GM21723 (cell line): Measurements from ENCODE around the gene C6orf52.
"Not testable (repeated sequence)": the region's sequence is repeated elsewhere in the genome, so short reads cannot be mapped to it uniquely, and the experiment has no call there.

ENCODE experiments used
- ATAC-seq: cut with Tn5 transposase; IDR thresholded peaks from one replicate; pipeline ENCODE4 v1.9.1; 2021; ENCODE audit warnings: mild to moderate bottlenecking, moderate library complexity; ENCODE audit not compliant: unreplicated experiment

C6orf52 gene

DNA sequence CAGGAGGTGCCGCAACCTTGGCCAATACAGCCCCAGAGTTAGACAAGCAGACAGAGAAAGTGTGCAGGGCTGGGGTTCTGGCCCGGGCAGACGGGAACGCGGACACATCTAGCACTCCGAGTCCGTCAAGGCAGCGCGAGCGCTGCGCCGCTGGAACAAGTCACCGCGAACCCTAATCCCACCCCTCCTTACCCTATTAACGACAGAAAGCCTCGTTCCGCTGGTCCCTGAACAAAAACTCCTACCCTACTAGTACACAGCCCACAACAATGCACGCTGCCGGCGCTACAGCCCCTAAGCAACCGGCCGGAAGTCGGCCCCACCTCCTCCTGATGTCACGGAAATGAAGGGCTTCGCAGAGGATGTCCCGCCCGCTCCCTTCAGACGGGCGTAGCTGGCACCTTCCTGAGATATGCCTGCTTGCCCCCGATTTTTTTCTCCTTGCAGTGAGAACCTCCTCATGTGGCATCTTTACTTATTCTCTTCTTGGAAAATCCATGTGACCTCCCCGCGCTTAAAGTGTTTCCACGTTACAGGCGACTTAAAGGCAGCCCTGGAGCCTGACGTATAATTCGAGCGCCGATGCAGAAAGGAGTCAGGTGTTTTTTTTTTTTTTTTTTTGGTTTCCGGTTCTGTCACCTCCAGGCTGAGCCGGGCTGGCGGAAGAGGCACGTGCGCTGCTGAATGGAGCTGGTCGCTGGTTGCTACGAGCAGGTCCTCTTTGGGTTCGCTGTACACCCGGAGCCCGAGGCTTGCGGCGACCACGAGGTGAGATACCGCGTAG lies at the start of gene C6orf52, which contains the start of gene PAK1IP1:
Gene C6orf52 (minus strand): TSS at position 315 of the 784 bp plus-strand sequence. CDS start 7,066 bp downstream, outside the sequence.
Gene PAK1IP1 (plus strand): TSS at position 671 of the 784 bp plus-strand sequence. CDS start 14 bp downstream, at position 685.
- peak; percentile 99 for ATAC-seq

DNA sequence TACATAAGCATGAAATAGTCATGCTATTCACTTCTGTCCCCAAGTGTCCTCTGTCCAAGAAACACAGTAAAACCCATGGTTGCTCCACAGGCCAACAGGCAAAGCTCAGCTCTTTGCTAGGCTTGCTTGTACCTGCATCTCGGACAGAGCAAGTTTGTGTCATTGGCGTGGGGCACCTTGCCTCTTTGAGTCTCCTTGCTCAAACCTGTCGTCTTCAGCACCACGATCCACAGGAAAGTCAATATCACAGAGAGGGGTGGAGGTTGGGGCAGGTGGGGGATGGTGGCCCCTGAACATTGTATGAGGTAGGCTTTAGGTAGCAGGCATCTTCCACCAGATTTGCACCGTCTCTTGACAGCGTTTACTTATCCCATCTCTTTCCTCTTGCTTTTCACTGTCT lies 49.1 kb upstream of the C6orf52 start:
- ATAC-seq: no peak

DNA sequence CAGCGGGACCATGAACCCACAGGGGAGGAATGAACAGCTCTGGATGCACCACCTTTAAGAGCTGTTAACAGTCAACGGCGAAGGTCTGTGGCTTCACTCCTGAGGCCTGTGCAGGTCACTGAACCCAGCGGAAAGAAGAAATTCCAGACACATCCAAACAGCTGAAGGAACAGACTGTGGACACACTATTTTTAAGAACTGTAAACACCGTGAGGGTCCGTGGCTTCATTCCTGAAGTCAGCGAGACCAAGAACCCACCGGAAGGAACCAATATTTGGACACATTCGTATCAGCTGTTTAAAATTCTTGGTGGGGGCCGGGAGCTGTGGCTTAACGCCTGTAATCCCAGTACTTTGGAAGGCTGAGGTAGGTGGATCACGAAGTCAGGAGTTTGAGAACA lies 47.8 kb upstream of the C6orf52 start:
- ATAC-seq: no peak

DNA sequence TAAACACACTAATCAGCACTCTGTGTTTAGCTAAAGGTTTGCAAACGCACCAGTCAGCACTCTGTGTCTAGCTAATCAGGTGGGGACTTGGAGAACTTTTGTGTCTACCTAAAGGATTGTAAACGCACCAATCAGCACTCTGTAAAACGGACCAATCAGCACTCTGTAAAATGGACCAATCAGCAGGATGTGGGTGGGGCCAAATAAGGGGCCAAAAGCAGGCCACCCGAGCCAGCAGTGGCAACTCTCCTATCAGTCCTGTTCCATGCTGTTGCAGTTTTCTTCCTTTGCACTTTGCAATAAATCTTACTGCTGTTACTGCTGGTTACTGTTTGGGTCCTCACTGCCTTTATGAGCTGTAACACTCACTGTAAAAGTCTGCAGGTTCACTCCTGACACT lies 47.2 kb upstream of the C6orf52 start:
- ATAC-seq: not testable (repeated sequence)

DNA sequence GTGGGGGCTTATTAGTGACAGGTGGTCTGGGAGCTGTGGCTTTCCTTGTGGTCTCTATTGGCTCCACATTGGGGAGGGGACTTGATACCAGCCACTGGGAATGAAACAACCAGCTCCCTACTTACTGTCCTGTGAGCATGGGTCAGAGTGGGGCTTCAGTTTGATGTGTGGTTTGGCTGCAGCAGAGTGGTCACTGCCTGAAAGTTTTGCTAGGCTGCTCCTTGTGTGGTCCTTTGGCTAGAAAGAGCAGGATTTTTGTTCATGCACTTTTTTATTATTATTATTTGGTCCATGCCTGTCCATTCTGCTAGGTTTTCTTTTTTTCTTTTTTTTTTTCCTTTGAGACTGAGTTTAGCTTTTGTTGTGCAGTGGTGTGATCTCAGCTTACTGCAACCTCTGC lies 45.6 kb upstream of the C6orf52 start:
- ATAC-seq: no peak

DNA sequence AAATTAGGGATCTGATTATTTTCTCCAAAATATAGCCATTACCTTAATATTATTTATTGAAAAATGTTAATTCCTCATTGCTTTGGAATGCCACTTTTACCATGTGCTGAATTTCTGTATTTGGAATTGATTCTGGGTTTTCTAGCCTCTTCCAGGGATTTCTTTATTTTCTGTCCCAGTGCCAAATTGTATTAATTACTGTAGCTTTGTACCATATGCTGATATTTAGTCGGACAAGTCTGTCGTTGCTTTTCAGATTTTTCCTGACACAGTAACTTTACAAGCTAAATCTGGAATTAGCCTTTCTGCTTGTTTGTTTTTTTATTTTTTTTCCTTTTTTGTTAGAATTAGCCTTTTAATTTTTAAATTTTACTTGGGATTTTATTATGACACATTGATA lies 42.3 kb upstream of the C6orf52 start:
- ATAC-seq: no peak

DNA sequence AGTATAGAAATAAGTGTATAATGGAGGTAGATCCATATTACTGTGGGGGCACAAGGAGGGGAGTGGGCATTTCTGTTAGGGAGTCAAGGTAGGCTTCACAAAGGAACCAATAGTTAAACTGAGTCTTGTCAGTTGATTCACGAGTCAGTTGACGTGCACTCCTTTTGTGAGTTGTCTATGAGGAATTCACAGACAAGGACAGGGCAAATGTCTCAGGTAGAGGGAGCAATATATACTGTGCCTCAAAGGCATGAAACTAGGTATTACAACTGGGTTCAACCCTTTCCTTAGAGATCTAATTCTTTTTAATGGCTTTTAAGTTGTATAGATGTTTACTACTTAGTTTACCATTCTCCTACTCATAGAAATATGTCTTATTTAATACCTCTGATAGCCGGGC lies 39.4 kb upstream of the C6orf52 start:
- ATAC-seq: no peak

DNA sequence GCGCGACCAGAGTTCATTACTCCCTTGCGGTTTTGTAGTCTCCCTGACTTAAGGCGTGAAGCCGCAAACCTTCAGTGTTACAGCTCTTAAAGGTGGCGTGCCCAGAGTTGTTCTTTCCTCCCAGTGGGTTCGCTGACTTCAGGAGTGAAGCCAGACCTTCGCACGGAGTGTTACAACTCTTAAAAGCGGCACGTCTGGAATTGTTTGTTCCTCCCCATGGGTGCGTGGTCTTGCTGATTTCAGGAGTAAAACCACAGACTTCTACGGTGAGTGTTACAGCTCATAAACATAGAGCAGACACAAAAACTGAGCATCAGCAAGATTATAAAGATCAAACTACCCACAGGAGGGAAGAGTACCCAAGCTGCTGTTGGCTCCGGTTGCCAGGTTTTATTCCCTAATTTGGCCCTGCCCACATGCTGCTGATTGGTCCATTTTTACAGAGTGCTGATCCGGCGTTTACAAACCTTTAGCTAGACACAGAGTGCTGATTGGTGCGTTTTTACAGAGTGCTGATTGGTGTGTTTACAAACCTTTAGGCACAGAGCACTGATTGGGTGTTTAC lies 38.8 kb upstream of the C6orf52 start:
- no peak for ATAC-seq

DNA sequence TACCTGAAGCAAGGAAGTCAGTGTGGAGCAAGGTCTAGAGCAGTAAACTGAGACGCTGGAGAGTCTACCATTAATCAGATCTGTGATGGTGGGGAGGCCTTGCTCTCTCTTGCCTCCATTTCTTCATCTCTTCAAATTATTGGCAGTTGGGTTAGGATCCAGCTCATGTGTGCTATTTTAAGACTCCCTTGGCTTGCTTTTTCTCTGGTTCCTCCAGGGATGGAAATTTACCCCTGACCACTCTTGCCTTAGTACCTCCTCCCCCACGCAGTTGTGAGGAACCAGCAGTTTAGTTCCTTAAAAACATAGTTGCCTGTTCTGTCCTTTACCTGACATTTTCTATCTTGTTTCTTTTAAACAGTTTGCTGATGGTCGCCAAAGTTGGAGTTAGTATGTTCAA lies 35.8 kb upstream of the C6orf52 start:
- ATAC-seq: no peak

DNA sequence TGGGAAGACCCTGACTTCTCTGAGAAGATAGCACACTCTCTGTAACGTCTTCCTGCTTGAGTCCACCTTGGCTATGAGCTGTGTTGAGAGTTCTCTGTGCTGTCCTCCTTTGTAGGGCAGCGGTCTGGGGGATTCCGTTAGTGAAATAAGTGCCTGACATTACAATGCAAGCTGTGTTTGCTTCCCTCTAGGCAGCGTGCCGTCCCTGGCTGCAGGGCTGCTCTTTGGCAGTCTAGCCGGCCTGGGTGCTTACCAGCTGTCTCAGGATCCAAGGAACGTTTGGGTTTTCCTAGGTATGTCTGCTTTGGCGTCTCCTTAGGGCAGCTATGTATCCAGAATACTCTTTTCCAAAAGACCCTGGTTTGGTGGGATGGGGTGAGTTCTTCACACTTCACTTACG lies 31.3 kb upstream of the C6orf52 start:
- ATAC-seq: no peak

DNA sequence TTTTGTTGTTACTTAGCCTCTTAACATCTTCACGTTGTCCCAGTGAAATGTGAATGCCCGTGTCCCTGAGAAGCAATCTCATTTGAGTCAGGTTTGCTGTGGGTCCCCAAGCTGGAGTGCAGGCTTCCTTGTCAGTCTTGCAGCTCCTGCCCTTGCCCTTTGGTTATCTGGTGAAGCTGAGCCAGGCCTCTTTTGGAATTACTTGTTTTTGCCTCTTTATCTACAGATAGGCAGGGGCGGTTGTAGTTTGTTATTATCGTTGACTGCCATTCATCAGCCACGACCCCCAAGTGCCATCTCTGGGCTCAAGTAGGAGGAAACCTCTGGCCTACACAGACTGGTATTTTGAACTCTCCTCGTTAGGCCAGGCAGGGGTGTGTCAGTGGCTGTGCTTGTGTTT lies 30.6 kb upstream of the C6orf52 start:
- no peak for ATAC-seq

DNA sequence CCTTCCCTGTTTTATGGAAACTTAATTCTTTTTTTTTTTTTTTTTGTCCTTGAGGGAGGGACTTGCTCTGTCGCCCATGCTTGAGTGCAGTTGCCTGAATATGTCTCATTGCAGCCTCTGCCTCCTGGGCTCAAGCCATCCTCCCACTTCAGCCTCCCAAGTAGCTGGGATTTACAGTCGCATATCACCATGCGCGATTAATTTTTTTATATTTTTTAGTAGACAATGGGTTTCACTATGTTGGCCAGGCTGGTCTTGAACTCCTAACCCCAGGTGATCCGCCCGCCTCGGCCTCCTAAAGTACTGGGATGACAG lies 29.1 kb upstream of the C6orf52 start:
- no peak for ATAC-seq

DNA sequence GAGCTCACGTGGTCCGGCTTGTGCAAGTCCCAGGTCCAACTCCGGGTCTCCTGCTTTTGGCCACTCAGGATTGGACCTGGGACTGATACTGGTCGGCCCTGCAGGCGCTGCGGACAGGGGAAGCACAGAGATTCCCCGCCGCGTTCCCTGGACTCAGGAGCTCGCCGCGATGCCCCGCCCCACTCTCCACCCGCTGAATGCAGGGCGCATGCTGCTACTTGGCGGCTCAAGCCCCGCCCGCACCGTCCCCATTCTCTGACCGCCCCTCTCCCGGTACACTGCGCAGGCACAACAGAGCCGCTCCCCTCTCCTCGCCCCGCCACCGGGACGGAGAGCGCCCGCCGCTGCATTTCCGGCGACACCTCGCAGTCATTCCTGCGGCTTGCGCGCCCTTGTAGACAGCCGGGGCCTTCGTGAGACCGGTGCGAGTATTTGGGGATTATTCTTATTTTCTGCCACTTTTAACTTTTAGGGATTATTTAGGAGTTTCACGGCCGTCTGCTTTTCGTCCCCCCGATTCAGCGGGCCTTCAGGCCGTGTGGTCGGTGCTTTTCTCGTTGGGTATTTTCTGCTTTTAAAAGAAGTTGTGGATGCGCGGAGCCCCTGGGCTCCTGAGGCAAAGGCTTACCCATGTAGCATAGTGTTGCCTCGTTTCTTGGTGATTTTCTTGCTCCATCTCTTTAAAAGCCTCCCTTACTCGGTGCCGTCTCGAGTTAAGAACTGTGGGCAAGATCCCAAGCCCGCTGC lies 28.6 kb upstream of the C6orf52 start, which contains the start of gene TMEM14C:
Gene TMEM14C (plus strand): TSS at position 251 of the 747 bp plus-strand sequence. CDS start 1,544 bp downstream, outside the sequence.
- ATAC-seq: peak; percentile 99

DNA sequence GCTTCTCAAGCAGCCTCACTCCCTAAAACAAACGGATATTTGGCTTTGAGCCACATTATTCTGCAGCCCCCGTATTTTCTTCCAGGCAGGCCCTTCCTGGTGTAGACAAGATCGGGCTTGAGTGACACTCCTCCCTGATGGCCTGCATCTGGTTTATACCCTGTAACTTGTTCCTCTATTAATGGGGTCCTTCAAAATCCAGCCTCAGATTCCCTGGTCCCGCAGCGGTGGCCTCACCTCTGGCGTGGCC lies 28.1 kb upstream of the C6orf52 start:
- ATAC-seq: no peak

DNA sequence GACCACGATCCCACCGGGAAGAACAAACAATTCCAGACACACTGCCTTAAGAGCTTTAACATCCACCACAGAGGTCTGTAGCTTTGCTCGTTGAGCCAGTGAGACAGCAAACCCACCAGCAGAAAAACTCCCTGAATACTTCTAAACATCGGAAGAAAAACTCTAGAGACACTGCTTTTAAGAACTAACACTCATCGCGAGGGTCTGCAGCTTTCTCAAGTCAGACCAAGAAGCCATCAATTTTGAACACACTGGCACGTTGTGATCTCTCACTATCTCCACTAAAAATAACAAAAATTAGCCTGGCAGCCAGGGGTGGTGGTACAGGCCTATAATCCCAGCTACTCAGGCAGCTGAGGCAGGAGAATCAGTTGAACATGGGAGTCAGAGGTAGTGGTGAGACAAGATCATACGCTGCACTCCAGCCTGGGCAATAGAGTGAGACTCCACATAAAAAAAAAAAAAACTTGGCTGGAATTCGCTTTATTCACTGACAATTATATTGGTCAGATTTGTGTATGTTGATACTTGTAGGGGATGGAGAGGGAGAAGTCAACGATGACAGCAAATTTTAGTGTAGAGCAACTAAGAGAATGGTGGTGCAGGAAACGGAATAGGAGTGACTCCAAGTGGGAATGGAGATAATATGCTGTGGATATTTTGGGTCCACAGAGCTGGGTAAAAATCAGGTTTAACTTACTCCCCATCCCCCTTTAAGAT lies 27.6 kb upstream of the C6orf52 start:
- ATAC-seq: no peak

DNA sequence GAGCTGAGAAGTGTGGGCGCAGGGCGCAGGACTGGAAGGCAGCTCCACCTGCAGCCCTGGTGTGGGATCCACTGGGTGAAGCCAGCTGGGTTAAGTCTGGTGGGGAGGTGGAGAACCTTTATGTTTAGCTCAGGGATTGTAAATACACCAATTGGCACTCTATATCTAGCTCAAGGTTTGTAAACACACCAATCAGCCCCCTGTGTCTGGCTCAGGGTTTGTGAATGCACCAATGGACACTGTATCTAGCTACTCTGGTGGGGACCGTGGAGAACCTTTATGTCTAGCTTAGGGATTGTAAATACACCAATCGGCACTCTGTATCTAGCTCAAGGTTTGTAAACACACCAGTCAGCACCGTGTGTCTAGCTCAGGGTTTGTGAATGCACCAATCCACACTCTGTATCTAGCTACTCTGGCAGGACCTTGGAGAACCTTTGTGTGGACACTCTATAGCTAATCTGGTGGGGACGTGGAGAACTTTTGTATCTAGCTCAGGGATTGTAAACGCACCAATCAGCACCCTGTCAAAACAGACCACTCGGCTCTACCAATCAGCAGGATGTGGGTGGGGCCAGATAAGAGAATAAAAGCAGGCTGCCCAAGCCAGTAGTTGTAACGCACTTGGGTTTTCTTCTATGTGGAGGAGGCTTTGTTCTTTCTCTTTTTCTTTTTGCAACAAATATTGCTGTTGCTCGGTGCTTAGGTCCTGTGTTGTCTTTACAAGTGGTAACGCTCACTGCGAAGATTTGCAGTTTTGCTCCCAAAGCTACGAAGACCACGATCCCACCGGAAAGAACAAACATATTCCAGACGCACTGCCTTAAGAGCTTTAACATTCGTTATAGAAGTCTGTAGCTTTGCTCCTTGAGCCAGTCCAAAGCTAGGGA lies 26.8 kb upstream of the C6orf52 start:
- ATAC-seq: not testable (repeated sequence)

DNA sequence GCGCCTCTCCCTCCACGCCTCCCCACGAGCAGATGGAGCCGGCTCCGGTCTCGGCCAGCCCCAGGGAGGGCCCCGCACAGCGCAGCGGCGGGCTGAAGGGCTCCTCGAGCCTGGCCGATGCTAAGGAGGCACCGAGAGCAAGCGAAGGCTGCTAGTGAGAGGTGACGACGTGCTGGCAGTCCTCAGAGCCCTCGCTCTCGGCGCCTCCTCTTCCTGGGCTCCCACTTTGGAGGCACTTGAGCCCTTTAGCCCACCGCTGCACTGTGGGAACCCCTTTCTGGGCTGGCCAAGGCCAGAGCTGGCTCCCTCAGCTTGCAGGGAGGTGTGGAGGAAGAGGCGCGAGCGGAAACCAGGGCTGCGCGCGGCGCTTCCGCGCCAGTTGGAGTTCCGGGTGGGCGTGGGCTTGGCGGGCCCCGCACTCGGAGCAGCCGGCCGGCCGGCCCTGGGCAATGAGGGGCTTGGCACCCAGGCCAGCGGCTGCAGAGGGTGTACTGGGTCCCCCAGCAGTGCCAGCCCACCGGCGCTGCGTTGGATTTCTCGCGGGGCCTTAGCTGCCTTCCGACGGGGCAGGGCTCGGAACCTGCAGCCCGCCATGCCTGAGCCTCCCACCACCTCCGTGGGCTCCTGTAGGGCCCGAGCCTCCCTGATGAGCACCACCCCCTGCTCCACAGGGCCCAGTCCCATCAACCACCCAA lies 26.0 kb upstream of the C6orf52 start:
- no peak for ATAC-seq

DNA sequence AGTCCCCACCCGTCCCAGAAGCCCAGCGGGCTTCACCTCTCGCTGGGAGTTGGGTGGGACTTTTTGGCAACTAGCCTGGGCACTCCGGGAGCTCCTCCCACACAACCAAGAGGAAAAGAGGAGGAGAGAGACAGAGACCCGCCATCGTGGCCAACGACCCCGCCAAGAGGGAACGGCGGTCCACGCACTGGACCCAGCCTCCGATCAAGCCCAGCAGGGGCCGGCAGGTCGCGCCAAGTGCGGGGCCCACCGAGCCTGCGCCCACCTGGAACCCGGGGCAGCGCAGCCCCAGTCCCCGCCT lies 25.5 kb upstream of the C6orf52 start:
- no peak for ATAC-seq

DNA sequence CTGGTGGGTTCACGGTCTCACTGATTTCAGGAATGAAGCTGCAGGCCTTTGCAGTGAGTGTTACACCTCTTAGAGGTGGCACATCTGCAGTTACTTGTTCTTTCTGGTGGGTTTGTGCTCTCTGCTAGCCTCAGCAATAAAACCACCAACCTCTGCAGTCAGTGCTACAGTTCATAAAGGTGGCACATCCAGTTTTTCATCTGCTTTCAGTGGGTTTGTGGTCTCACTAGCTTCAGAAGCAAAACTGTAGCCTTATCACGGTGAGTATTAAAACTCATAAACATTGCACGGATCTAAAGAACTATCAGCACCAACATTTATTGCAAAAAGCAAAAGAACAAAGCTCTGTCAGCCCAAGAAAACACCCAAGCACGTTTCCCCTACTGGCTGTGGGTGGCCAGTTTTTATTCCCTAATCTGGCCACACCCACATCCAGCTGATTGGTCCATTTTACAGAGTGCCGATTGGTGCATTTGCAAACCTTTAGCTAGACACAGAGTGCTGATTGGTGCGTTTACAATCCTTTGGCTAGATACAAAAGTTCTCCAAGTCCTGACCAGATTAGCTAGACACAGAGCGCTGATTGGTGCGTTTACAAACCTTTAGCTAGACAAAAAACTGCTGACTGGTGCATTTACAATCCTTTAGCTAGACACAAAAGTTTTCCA lies 25.0 kb upstream of the C6orf52 start:
- ATAC-seq: no peak

DNA sequence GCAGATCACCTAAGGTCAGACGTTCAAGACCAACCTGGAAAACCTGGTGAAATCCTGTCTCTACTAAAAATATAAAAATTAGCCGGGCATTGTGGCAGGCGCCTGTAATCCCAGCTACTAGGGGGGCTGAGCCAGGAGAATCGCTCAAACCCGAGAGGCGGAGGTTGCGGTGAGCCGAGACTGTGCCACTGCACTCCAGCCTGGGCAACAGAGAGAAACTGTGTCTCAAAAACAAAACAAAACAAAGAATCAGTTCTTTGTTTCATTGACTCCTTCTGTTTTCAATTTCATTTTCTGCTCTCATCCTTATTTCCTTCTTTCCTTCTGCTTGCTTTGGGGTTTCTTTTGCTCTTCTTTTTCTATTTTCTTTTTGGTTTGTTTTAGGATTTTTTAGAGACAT lies 19.5 kb upstream of the C6orf52 start:
- no peak for ATAC-seq
